ENCODE results near the gene EFS. TPM values are rescaled to one million over a fixed set of nuclear protein-coding genes. Genes with fewer than 3 reads are reported as not detected.

Gene EFS
- total and polyA plus RNA-seq, 2 experiments from 2014 or later: 9.7 to 21.9 TPM

GRCh38 chr14:23355871-23356435 is 9.0 kb downstream of the EFS start:
- no peak overlapping the region for H3K4me3 ChIP-seq

GRCh38 chr14:23354990-23355389 is 10.0 kb downstream of the EFS start:
- Histone ChIP-seq H3K27ac (no peak overlapping the region), H3K79me2 (no peaks in the 10 kb centered on the region), H3K27me3 (no peaks in the 10 kb centered on the region), H3K9me2 (replicated peaks; ENCODE audit: insufficient read depth) (no peaks in the 10 kb centered on the region), H4K20me1 (ENCODE audit: insufficient read depth, poor library complexity, severe bottlenecking) (no peaks in the 10 kb centered on the region), H2AFZ (no peak overlapping the region), H3K9me3 (ENCODE audit: low read depth) (no peaks in the 10 kb centered on the region), H3K4me1 (ENCODE audit: insufficient read depth) (no peaks in the 10 kb centered on the region), H3K36me3 (replicated peaks; ENCODE audit: insufficient read depth, low read depth) (no peaks in the 10 kb centered on the region), H3K4me3 (no peak overlapping the region), H3K4me2 (no peak overlapping the region)
- no peak for DNase-seq (ENCODE audit: low spot score)
- TF ChIP-seq CTCF (IDR thresholded peaks at IDR 0.05; ENCODE audit: poor library complexity) (no peak), EZH2 (IDR thresholded peaks at IDR 0.05; ENCODE audit: borderline replicate concordance) (no peak), EZH2phosphoT487 (IDR thresholded peaks at IDR 0.05; ENCODE audit: low read depth, severe bottlenecking, unreplicated experiment) (no peak)
- WGBS (ENCODE audit: low lambda C conversion rate, missing lambda C conversion rate): 89% methylated on average over 6 of the region's 6 CpGs

More at GRCh38 chr14:23355871-23356435, 9.0 kb downstream of the EFS start:
- H3K36me3 ChIP-seq (replicated peaks; ENCODE audit: insufficient read depth, low read depth): no peaks in the 10 kb centered on the region
- 95% methylated on average over 6 of the region's 6 CpGs for WGBS (ENCODE audit: low lambda C conversion rate, missing lambda C conversion rate)
- no peak overlapping the region for H3K4me2 ChIP-seq
- no peaks in the 10 kb centered on the region for H3K9me2 ChIP-seq (replicated peaks; ENCODE audit: insufficient read depth)
- peaks cover 3% of the 10 kb centered on the region for H3K79me2 ChIP-seq
- peaks cover 3% of the 10 kb centered on the region for H4K20me1 ChIP-seq (ENCODE audit: insufficient read depth, poor library complexity, severe bottlenecking)
- DNase-seq (ENCODE audit: low spot score): no peak
- no peak overlapping the region for H3K27ac ChIP-seq
- no peaks in the 10 kb centered on the region for H3K9me3 ChIP-seq (ENCODE audit: low read depth)
- H2AFZ ChIP-seq: no peak overlapping the region
- no peaks in the 10 kb centered on the region for H3K4me1 ChIP-seq (ENCODE audit: insufficient read depth)
- H3K27me3 ChIP-seq: no peaks in the 10 kb centered on the region
- no peak for TF ChIP-seq EZH2 (IDR thresholded peaks at IDR 0.05; ENCODE audit: borderline replicate concordance)
- TF ChIP-seq CTCF (IDR thresholded peaks at IDR 0.05; ENCODE audit: poor library complexity): no peak
- TF ChIP-seq EZH2phosphoT487 (IDR thresholded peaks at IDR 0.05; ENCODE audit: low read depth, severe bottlenecking, unreplicated experiment): no peak

GRCh38 chr14:23353433-23353780 is 11.6 kb downstream of the EFS start:
- H3K4me3 ChIP-seq: no peak overlapping the region
- no peaks in the 10 kb centered on the region for H3K36me3 ChIP-seq (replicated peaks; ENCODE audit: insufficient read depth, low read depth)
- peak overlapping the region; percentile 99 for H3K4me2 ChIP-seq
- no peaks in the 10 kb centered on the region for H4K20me1 ChIP-seq (ENCODE audit: insufficient read depth, poor library complexity, severe bottlenecking)
- no peaks in the 10 kb centered on the region for H3K9me2 ChIP-seq (replicated peaks; ENCODE audit: insufficient read depth)
- no peaks in the 10 kb centered on the region for H3K9me3 ChIP-seq (ENCODE audit: low read depth)
- TF ChIP-seq EZH2phosphoT487 (IDR thresholded peaks at IDR 0.05; ENCODE audit: low read depth, severe bottlenecking, unreplicated experiment): no peak
- no peak for TF ChIP-seq EZH2 (IDR thresholded peaks at IDR 0.05; ENCODE audit: borderline replicate concordance)
- no peak for TF ChIP-seq CTCF (IDR thresholded peaks at IDR 0.05; ENCODE audit: poor library complexity)
- H3K4me1 ChIP-seq (ENCODE audit: insufficient read depth): no peaks in the 10 kb centered on the region
- no peaks in the 10 kb centered on the region for H3K27me3 ChIP-seq
- DNase-seq (ENCODE audit: low spot score): no peak
- H2AFZ ChIP-seq: no peak overlapping the region
- H3K79me2 ChIP-seq: no peaks in the 10 kb centered on the region
- peak overlapping the region; percentile 66 for H3K27ac ChIP-seq
- 81% methylated on average over 5 of the region's 5 CpGs for WGBS (ENCODE audit: low lambda C conversion rate, missing lambda C conversion rate)
